Suprapubic skin (tissue), 4 donors: Measurements from ENCODE around the gene TCHP. TPM values are rescaled to one million over a fixed set of nuclear protein-coding genes. Genes with fewer than 3 reads are reported as not detected.
"Not testable (repeated sequence)": the region's sequence is repeated elsewhere in the genome, so short reads cannot be mapped to it uniquely, and the experiment has no call there.

Experiments
- DNase-seq, 2 donors: peaks; one replicate each; pipeline ENCODE4 v3.0.0-alpha.2; 2019; ENCODE audit warnings: low spot score in 2 of 2
- H3K27ac ChIP-seq: fragments of 200-600 bp; sonication (generic); one replicate; pipeline ENCODE4 v1.5.1; 2019
- H3K27me3 ChIP-seq: fragments of 200-600 bp; sonication (generic); one replicate; pipeline ENCODE4 v1.5.1; 2019
- H3K36me3 ChIP-seq: fragments of 200-600 bp; sonication (generic); one replicate; pipeline ENCODE4 v1.5.1; 2019
- H3K4me1 ChIP-seq: fragments of 200-600 bp; sonication (generic); one replicate; pipeline ENCODE4 v1.5.1; 2019
- H3K4me3 ChIP-seq: fragments of 200-600 bp; sonication (generic); one replicate; pipeline ENCODE4 v1.5.1; 2019; ENCODE audit warnings: mild to moderate bottlenecking
- H3K9me3 ChIP-seq: fragments of 200-600 bp; sonication (generic); one replicate; pipeline ENCODE4 v1.5.1; 2019
- EP300 ChIP-seq: sonication (generic); formaldehyde crosslinking; IDR thresholded peaks from one replicate; pipeline ENCODE4 v1.6.1; 2017; ENCODE audit warnings: antibody characterized with exemption
- POLR2A ChIP-seq, 2 donors: fragments of 450-650 bp; IDR thresholded peaks; one replicate each; pipeline ENCODE4 v1.6.1; 2017; ENCODE audit warnings: antibody characterized with exemption in 2 of 2, mild to moderate bottlenecking in 2 of 2, moderate library complexity in 2 of 2
- POLR2AphosphoS5 ChIP-seq, 3 donors: sonication (generic); formaldehyde crosslinking; IDR thresholded peaks; one replicate each; pipeline ENCODE4 v1.6.1; 2017; ENCODE audit warnings: antibody characterized with exemption in 3 of 3
- WGBS: methylation state at CpG from one replicate; pipeline ENCODE4 v1.1.5; 2018; 5-methylcytosine and 5-hydroxymethylcytosine counted together
- total RNA-seq, 4 donors: library from RNA; depleted of rRNA; stranded (reverse); fragments of >200 nt; gene quantifications; one replicate each; pipeline ENCODE4 v1.1.0, GENCODE V29; 2016
- TF ChIP-seq, protein P1 (sequence below), 2 donors: fragments of 200-600 bp in 1 of 2; fragments of 450-650 bp in 1 of 2; sonication (generic) in 1 of 2; IDR thresholded peaks; one replicate each; pipeline ENCODE4 v1.5.1; 2016 to 2019; ENCODE audit warnings: antibody characterized with exemption in 2 of 2, mild to moderate bottlenecking in 1 of 2, moderate library complexity in 1 of 2

The TCHP gene
- total RNA-seq, 4 donors from 2014 or later, result 22.6 to 96.4 (median 36.6) TPM

DNA sequence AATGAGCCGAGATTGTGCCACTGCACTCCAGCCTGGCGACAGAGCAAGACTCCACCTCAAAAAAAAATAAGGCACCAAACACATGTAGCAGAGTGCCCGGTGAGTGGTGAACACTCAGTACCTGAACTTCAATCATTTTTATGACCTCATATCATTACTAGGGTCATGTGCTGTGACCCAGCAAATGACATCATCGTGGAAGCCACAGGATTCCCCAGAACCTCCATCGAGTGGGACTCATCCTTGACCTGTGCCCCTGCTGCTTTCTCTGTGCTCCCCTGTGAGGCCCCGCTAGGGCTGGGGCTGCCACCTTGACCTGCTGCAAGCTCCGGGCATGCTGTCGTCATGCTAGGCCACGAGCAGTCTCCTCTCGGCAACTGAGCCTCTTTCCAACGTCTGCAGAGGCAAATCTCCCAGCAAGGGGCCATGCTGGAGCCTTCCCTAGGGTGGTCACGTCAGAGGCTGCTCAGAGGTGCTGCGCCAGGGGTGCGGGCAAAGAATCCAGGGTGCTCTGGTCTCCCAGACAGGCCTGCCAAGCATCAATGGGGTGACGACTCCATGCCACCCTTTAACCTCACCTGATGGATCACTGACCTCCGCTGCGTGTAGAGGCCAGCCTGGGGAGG is 38.3 kb upstream of the TCHP start:
- Histone ChIP-seq H3K36me3 (peaks cover 24% of the 10 kb centered on the region), H3K27me3 (no peaks in the 10 kb centered on the region), H3K4me1 (peaks cover 45% of the 10 kb centered on the region), H3K27ac (no peak overlapping the region), H3K9me3 (no peaks in the 10 kb centered on the region), H3K4me3 (no peak overlapping the region)
- no peak for DNase-seq
- WGBS, result 76% methylated on average over 7 of the region's 17 CpGs
- TF ChIP-seq EP300, result no peak
- no peak for TF ChIP-seq POLR2A (IDR thresholded peaks at IDR 0.05)
- no peak for TF ChIP-seq POLR2AphosphoS5 (IDR thresholded peaks at IDR 0.05)

DNA sequence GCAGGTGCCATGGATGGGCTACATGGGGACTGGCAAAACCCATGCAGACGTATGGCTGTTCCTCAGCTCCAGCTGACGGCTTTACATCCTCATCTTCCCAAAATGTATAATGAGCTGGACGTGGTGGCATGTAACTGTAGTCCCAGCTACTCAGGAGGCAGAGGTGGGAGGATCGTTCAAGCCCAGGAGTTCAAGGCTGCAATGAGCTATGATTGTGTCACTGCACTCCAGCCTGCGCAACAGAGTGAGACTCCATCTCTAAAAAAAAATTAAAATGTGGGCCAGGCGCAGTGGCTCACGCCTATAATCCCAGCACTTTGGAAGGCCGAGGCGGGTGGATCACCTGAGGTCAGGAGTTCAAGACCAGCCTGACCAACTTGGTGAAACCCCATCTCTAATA is 37.6 kb upstream of the TCHP start:
- not testable (repeated sequence) for H3K9me3 ChIP-seq, H3K27me3 ChIP-seq, H3K27ac ChIP-seq, H3K4me3 ChIP-seq, DNase-seq
- Histone ChIP-seq H3K36me3 (peaks cover 17% of the 10 kb centered on the region), H3K4me1 (peaks cover 45% of the 10 kb centered on the region)
- 89% methylated on average over 9 of the region's 9 CpGs for WGBS

DNA sequence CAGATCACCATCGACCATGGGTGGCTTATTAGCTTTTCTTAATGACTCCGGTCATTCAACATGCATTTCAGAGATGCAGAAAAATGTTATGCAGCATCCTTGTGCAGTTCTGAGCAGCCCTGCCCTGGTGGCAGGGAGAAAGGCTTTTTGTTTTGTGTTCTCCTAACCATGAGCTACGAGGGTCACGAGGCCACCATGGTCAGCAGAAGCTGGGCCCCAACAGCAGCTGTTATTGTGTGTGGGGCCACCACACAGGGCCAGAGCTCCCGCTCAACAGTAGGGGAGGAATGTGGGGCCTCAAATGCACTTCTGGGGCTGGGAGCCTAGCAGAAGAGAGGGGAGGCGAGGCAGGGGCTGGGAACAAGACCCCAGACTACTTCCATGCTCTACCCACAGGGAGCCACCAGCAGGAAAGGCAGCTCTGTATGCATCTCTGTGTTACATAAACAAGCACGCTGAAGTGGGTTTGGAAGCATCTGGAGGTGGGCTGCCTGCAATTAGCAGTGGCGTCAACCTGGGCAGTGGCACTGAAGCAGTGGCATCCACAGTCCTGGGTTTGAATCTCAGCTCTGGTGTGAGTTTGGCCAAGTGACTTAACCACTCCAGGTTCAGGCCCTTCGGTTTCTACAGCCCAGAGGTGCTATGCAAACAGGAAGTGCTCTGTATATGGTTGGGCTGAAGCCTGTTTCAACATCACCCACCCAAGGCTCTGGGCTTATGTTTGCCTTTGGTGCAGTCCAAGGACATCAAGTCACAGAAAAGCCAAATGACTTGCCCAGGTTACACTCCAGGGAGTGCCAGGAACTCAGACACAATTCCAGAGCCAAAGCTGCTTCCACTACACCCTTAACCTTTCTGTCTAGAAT is 36.0 kb upstream of the TCHP start:
- peak in 1 of 3 donors; percentile 34 for TF ChIP-seq POLR2AphosphoS5 (IDR thresholded peaks at IDR 0.05)
- no peak for TF ChIP-seq EP300
- 67% methylated on average over 7 of the region's 9 CpGs for WGBS
- H3K4me1 ChIP-seq, result peaks cover 50% of the 10 kb centered on the region
- H3K9me3 ChIP-seq, result no peaks in the 10 kb centered on the region
- H3K36me3 ChIP-seq, result peaks cover 5% of the 10 kb centered on the region
- H3K4me3 ChIP-seq, result no peak overlapping the region
- H3K27ac ChIP-seq, result peak overlapping the region; percentile 82
- no peak for DNase-seq
- no peaks in the 10 kb centered on the region for H3K27me3 ChIP-seq

DNA sequence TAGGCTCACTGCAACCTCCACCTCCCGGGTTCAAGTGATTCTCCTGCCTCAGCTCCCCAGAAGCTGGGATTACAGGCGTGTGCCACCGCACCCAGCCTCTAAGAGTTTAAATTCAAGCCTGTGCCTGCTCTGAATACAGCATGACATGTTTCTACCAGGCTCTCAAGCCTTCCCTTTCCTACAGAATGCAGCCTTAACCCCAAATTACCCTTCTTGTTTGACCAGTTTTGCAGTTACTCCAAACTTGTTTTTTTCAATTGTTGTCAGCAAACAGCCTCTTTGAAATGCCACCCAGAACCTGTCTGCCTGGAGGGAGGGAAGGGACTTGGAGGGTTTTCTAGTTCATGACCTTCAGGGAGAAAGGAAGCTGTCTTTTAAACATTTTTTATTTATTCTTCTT is 35.2 kb upstream of the TCHP start:
- H3K4me1 ChIP-seq, result peaks cover 57% of the 10 kb centered on the region
- 54% methylated on average over 3 of the region's 3 CpGs for WGBS
- no peak for DNase-seq

DNA sequence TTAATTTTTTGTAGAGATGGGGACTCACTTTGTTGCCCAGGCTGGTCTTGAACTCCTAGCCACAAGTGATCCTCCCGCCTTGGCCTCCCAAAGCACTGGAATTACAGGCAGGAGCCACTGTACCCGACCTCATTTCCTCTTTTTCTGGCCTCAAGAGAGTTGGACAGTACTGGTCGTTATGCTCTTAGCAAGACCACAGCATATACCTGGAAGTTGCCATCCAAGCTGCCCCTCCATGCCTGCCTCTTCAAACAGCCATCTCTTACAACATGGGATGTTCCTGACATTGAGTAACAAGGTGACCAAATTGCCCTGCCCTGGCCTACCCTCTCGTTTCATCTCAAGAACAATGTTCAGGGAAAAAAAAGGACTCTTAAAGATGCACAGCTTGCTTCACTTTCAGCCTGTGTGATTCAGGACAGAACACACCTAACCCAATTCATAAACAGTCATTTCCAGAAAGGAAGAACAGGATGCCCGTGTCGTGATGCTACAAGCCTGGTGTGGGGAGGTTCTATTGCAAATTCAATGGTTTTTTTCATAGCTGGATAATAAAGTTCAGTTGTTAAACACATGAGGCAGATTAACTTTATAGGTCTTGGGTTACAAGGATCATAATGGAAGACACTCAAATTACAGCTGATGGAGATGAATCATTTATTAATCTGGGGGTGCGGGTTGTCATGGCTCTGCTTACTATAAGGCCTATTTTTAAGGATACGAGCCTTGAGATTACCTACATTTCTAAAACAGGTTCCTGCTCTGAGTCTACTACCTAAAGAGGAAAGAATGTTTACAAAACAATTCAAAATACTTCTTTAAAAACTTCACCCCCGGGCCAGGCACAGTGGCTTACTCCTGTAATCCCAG is 31.7 kb upstream of the TCHP start:
- no peaks in the 10 kb centered on the region for H3K27me3 ChIP-seq
- no peak for DNase-seq
- H3K27ac ChIP-seq, result peak overlapping the region; percentile 67
- no peak overlapping the region for H3K4me3 ChIP-seq
- TF ChIP-seq, protein P1, sequence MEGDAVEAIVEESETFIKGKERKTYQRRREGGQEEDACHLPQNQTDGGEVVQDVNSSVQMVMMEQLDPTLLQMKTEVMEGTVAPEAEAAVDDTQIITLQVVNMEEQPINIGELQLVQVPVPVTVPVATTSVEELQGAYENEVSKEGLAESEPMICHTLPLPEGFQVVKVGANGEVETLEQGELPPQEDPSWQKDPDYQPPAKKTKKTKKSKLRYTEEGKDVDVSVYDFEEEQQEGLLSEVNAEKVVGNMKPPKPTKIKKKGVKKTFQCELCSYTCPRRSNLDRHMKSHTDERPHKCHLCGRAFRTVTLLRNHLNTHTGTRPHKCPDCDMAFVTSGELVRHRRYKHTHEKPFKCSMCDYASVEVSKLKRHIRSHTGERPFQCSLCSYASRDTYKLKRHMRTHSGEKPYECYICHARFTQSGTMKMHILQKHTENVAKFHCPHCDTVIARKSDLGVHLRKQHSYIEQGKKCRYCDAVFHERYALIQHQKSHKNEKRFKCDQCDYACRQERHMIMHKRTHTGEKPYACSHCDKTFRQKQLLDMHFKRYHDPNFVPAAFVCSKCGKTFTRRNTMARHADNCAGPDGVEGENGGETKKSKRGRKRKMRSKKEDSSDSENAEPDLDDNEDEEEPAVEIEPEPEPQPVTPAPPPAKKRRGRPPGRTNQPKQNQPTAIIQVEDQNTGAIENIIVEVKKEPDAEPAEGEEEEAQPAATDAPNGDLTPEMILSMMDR (IDR thresholded peaks at IDR 0.05), result no peak
- no peak for TF ChIP-seq POLR2AphosphoS5 (IDR thresholded peaks at IDR 0.05)
- no peak for TF ChIP-seq POLR2A (IDR thresholded peaks at IDR 0.05)
- no peak for TF ChIP-seq EP300
- H3K36me3 ChIP-seq, result peaks cover 6% of the 10 kb centered on the region
- peaks cover 64% of the 10 kb centered on the region for H3K4me1 ChIP-seq
- WGBS, result 57% methylated on average over 9 of the region's 9 CpGs
- no peaks in the 10 kb centered on the region for H3K9me3 ChIP-seq

More for the DNA sequence above, 35.2 kb upstream of the TCHP start:
- Histone ChIP-seq H3K27me3 (no peaks in the 10 kb centered on the region), H3K9me3 (no peaks in the 10 kb centered on the region), H3K27ac (peak overlapping the region; percentile 82), H3K4me3 (no peak overlapping the region), H3K36me3 (peaks cover 5% of the 10 kb centered on the region)
- TF ChIP-seq POLR2A (IDR thresholded peaks at IDR 0.05) (no peak), POLR2AphosphoS5 (IDR thresholded peaks at IDR 0.05) (peak in 2 of 3 donors; percentile 74 to 84)

DNA sequence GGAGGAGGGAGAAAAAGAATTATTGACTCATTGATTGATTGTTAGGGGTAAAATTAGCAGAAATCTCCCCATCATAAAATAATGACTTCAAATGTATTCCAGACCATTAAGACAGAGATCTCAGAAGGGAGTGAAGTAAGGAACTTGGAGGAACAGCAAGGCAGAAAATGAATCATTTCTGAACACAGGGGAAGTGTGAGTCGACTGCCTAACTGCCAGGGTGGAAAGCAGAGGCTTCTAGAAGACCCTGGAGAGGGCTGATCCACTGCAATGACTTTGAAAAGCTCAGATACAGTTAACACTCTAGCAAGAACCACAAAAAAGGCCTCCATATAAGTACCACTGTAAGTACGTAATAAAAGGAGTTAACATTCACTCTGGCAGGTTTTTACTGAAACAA is 29.4 kb upstream of the TCHP start:
- no peak overlapping the region for H3K4me3 ChIP-seq
- no peak for DNase-seq
- H3K36me3 ChIP-seq, result peaks cover 6% of the 10 kb centered on the region
- H3K4me1 ChIP-seq, result peaks cover 61% of the 10 kb centered on the region
- peak overlapping the region; percentile 32 for H3K27ac ChIP-seq
- H3K9me3 ChIP-seq, result no peaks in the 10 kb centered on the region
- TF ChIP-seq, protein P1 (IDR thresholded peaks at IDR 0.05), result no peak
- TF ChIP-seq POLR2A (IDR thresholded peaks at IDR 0.05) (no peak), POLR2AphosphoS5 (IDR thresholded peaks at IDR 0.05) (no peak), EP300 (no peak)
- WGBS, result 63% methylated on average over 2 of the region's 2 CpGs
- no peaks in the 10 kb centered on the region for H3K27me3 ChIP-seq
